GM12873 (cell line): Measurements from ENCODE around the gene PBX1.

Experiments
- CTCF ChIP-seq: IDR thresholded peaks from 2 replicates; pipeline ENCODE4 v1.5.1; 2012; ENCODE audit warnings: low read depth, mild to moderate bottlenecking, moderate library complexity, low read length, control low read depth; ENCODE audit not compliant: insufficient read depth; ENCODE audit errors: missing control alignments

The PBX1 gene

DNA sequence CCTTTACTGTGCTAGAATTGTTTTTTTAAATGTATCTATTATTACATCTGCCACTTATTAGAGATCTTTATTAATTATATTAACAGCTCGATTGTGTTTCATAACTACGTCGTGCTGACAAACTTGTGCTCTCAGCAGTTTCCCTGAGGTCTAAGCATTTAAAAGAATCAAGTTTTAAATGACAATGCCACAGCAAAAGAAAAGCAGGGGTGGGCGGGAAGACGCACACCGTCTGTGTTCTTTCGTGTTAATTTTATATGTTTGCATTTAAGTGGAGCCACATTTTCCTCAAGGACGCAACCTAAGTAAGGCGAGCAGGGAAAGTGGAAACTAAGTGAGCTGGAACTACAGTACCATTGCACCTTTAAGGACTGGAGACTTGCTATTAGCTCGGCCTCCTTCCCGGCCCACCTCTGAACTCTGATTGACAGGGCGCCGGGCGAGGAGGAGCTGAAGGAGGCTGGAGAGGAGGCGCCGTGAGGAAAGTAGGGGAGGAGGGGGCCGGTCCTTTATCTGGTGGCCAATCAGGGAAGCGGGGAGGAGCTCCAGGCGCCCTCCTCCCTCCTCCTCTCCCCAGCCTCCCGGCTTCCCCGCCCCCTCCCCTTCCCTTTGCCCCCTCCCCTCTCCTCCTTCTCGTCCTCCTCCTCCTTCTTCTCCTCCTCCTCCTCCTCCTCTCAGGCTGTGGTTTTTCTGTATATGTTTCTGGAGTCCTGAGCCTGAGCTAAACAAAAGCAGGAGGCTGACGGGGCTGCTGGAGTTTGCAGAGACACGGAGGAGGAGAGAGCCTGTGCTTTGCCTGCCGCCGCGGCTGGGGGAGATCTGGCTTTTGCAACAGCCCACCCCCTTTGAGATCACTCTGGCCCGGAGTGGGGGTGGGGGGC, at the start of gene PBX1:
Gene PBX1, plus strand, starts transcription at position 724 of the 881 bp plus-strand sequence.
- no peak for TF ChIP-seq CTCF

GRCh38 chr1:164510435-164510834, 48.5 kb upstream of the PBX1 start:
- no peak for TF ChIP-seq CTCF

DNA sequence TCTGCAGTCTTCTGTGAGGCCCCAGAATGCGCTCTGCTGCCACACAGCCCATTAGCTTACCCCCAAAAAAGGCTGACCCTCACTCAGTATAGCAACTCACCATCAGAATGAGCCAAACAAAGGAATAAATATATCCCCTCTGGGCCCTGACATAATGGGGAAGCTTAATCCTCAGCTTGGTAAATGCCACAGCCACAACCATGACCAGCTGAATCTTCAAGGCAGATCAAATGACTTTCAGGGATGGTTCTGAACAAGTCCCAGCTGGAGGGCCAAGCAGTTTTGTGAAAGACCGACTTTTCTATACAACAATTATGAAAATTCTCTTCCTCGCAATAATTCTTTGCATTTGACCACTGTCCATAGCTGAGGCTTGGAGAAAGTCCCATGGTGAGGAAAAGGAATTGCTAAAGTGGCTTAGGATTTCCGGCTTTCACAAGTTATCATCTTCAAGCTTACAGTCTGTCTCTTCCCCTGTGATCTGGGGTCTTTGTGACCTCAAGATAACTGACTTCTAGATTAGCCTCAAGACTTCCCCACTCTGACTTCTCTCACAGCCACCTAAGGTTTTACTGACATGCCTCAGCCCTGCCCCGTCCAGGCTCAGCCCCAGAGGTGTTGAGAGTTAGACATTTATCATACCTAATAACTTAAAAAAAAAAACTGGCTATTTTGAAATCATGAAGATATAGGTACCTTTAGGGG, 47.8 kb upstream of the PBX1 start:
- no peak for TF ChIP-seq CTCF

DNA sequence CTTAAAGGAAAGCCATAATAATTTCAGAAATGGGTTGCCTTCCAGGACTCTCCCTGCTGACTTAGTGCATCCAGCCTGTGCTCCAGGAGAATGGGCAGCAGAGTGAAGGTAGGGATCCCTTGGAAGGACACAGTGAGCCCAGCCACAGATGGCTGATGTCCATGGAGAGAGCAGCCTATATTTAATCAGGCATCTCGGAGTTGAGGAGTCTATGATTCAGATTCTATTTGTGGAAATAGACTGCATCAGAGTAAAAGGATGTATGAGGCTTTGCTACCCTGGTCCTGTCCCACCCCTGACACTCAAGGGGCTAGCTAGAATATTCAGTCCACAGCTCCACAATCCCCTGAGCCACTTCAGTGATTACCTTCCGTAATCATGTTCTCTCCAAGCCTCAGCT, 43.8 kb upstream of the PBX1 start:
- TF ChIP-seq CTCF, result no peak

DNA sequence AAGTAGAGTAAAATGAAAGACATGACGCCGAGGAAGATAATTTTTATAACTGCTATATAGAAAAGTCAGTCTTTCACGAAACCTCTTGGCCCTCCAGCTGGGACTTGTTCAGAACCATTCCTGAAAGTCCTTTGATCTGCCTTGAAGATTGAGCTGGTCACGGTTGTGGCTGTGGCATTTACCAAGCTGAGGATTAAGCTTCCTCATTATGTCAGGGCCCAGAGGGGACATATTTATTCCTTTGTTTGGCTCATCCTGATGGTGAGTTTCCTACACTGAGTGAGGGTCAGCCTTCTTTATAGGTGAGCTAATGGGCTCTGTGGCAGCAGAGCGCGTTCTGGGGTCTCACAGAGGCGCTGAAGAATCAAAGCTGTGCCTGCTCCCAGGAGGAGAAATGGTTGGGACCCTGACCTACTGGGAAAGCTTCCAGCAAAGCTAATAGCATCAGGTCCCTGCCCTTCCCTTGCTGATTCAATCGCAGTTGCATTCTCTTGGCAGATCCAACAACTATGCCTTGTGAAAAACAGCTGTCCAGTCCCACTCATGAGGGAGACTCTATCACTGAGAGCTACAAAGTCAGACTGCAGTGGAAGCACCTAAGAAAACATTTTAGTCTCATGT, 43.2 kb upstream of the PBX1 start:
- TF ChIP-seq CTCF, result no peak

- TF ChIP-seq CTCF, result no peak
Observed at GRCh38 chr1:164516591-164516990, 42.4 kb upstream of the PBX1 start.

DNA sequence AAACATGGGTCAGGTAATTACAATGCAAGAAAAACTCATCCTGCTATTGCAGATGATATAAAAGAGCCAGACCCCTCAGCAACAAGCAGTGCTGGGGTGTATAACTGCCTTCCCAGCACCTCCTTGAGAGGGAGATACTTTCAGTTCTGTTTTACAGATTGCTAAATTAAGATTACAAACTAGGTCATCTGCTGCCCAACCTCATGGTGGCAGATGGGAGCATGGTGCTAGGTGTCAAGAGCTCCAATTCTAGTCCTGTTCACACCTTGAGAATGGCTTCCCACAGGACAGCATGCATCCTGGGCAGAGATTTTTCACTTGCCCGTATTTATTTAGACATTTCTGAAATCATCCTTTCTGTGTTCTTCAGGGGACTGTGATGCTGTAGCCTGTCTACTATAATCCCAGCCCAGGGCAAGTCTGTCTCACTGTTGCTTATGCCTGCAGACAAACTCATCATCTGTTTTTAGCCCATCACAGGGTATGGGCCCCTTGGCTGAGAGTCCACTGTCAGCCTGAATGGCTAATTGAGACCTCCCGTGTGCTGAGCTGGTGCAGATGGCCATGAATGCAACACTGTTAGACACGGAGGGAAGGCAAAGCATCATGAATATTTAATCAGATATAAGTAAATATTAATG, 40.2 kb upstream of the PBX1 start:
- no peak for TF ChIP-seq CTCF
